D721Med (cell line): ENCODE data around the gene CDCA3.

Experiments used
- DNase-seq: peaks from one replicate; pipeline ENCODE4 v3.0.0; 2011; ENCODE audit warnings: low spot score; ENCODE audit not compliant: insufficient read length
- FAIRE-seq: peaks from 2 replicates; lab custom pipeline; 2011; peaks lifted over from hg19 to GRCh38; lab: Jason Lieb, UNC
- CTCF ChIP-seq: IDR thresholded peaks from 2 replicates; pipeline ENCODE4 v1.5.1; 2012; ENCODE audit warnings: mild to moderate bottlenecking, control low read depth; ENCODE audit not compliant: insufficient read depth; ENCODE audit errors: missing control alignments

CDCA3 gene

DNA sequence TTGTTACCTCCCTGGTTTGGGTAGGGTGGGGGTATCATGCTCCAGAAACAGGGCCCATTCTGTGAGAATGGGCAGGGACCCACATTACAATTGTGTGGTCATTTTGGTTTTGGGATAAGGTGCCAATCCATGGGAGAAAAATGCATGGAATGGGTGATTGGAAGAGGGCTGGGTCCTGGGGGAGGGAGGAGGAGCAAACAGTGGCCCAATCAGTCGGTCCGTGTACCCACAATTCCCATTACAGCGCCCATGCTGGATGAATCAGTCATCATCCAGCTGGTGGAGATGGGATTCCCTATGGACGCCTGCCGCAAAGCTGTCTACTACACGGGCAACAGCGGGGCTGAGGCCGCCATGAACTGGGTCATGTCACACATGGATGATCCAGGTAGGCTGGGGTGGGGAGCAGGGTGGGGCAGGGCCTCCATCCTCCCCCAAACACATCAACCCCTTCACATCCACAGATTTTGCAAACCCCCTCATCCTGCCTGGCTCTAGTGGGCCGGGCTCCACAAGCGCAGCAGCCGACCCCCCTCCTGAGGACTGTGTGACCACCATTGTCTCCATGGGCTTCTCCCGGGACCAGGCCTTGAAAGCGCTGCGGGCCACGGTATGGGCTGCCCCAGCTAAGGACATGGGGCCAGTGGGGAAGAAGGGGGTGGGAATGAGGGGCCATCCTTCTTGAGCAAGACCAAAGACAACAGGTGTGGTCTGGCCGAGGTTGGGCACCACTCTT lies 12.7 kb upstream of the CDCA3 start:
- FAIRE-seq (no peak), DNase-seq (no peak)
- TF ChIP-seq CTCF: no peak

DNA sequence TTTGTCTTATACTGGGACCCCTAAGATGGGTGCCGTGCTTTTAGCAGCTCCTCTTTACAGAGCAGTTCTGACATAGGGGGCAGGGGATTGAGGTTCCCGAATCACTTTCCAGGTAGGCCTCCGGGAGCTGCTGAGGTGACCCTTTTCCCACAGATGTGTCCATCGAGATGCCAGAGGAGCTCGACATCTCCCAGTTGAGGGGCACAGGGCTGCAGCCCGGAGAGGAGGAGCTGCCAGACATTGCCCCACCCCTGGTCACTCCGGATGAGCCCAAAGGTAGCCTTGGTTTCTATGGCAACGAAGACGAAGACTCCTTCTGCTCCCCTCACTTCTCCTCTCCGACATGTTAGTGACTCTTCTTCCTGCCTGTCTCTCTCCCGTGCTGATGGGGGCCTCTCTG lies 11.9 kb upstream of the CDCA3 start:
- TF ChIP-seq CTCF: no peak
- FAIRE-seq (no peak), DNase-seq (no peak)

- FAIRE-seq (no peak), DNase-seq (no peak)
- TF ChIP-seq CTCF: no peak
Measured at GRCh38 chr12:6861391-6861790, 10.3 kb upstream of the CDCA3 start.

DNA sequence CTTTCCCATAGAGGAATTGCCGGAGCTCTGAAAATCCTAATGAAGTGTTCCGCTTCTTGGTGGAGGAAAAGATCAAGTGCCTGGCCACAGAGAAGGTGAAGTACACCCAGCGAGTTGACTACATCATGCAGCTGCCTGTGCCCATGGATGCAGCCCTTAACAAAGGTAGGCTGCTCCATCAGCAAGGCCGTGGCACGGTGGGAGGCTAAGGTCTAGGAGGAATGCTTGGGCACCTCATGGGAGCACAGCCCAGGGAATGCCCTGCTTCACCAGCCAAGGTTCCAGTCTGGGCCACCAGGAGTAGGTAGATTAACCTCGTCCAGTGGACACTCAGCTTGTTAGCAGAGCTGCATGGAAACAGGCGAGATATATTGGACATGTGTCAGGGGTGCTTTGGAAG lies 9.9 kb upstream of the CDCA3 start:
- DNase-seq (no peak), FAIRE-seq (no peak)
- TF ChIP-seq CTCF: no peak

GRCh38 chr12:6860116-6860515 lies 9.0 kb upstream of the CDCA3 start:
- no peak for TF ChIP-seq CTCF
- FAIRE-seq (no peak), DNase-seq (no peak)

DNA sequence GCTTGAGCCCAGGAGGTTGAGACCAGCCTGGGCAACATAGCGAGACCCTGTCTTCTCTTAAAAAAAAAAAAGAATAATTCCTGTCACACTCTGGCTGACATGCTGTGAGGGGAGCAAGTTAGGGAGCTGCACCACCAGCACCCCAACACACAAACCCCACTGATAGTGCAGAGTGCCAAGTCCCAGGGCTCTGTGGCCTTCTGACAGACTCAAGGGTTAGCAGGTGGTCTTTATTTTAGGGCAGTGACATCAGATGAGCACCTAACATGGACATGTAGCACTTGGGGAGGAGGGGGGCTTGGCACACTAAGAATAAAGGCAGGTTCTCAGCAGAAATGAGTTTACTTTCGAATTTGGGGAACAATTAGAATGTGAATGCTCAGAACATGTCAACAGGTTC lies 7.7 kb upstream of the CDCA3 start:
- FAIRE-seq: no peak

More for the DNA sequence above, 7.7 kb upstream of the CDCA3 start:
- no peak for DNase-seq
- no peak for TF ChIP-seq CTCF
